Retina (tissue), 1 donor: ENCODE results near the gene TNFRSF11A.

Experiments
- DNase-seq: peaks from one replicate; pipeline ENCODE4 v3.0.0-alpha.2; 2016

Gene TNFRSF11A

GRCh38 chr18:62345909-62346308, 20.8 kb downstream of the TNFRSF11A start:
- no peak for DNase-seq

- no peak for DNase-seq
These were observed 21.4 kb downstream of the TNFRSF11A start for GRCh38 chr18:62346333-62347088.

- no peak for DNase-seq
These were observed 22.0 kb downstream of the TNFRSF11A start for GRCh38 chr18:62347089-62347506.

- DNase-seq = no peak
These were observed 23.4 kb downstream of the TNFRSF11A start for GRCh38 chr18:62348474-62348873.

GRCh38 chr18:62353170-62353569, 28.1 kb downstream of the TNFRSF11A start:
- no peak for DNase-seq

GRCh38 chr18:62354151-62354550, 29.0 kb downstream of the TNFRSF11A start:
- DNase-seq = no peak

- DNase-seq = no peak
These were observed 32.1 kb downstream of the TNFRSF11A start for GRCh38 chr18:62357079-62357719.

GRCh38 chr18:62360805-62361204, 35.7 kb downstream of the TNFRSF11A start:
- no peak for DNase-seq

- no peak for DNase-seq
These were observed 36.2 kb downstream of the TNFRSF11A start for GRCh38 chr18:62361288-62361687.

- no peak for DNase-seq
These were observed 39.4 kb downstream of the TNFRSF11A start for GRCh38 chr18:62364558-62364957.

GRCh38 chr18:62365420-62365819, 40.3 kb downstream of the TNFRSF11A start:
- DNase-seq = no peak

- DNase-seq = no peak
These were observed 41.9 kb downstream of the TNFRSF11A start for GRCh38 chr18:62366992-62367391.

- DNase-seq = no peak
These were observed 43.0 kb downstream of the TNFRSF11A start for GRCh38 chr18:62368100-62368499.

GRCh38 chr18:62369129-62369644, 44.1 kb downstream of the TNFRSF11A start:
- no peak for DNase-seq

- no peak for DNase-seq
These were observed 45.3 kb downstream of the TNFRSF11A start for GRCh38 chr18:62370366-62370765.

GRCh38 chr18:62371436-62371835, 46.3 kb downstream of the TNFRSF11A start:
- peak; percentile 42 for DNase-seq

GRCh38 chr18:62372156-62372555, 47.0 kb downstream of the TNFRSF11A start:
- DNase-seq = no peak

GRCh38 chr18:62372882-62373281, 47.8 kb downstream of the TNFRSF11A start:
- DNase-seq = no peak

- no peak for DNase-seq
These were observed 49.4 kb downstream of the TNFRSF11A start for GRCh38 chr18:62374410-62374965.

GRCh38 chr18:62377131-62377807, 52.2 kb downstream of the TNFRSF11A start:
- DNase-seq = no peak

- no peak for DNase-seq
These were observed 53.9 kb downstream of the TNFRSF11A start for GRCh38 chr18:62379051-62379450.

- DNase-seq = no peak
These were observed 56.3 kb downstream of the TNFRSF11A start for GRCh38 chr18:62381373-62381772.

GRCh38 chr18:62384068-62384467, 59.0 kb downstream of the TNFRSF11A start:
- DNase-seq = no peak
